GM18526 (cell line): ENCODE measurements around the gene OR13J1.

Experiments
- POLR2A ChIP-seq: IDR thresholded peaks from 3 replicates; pipeline ENCODE4 v1.6.1; 2011; ENCODE audit not compliant: insufficient read length; ENCODE audit errors: extremely low read depth

Gene OR13J1

GRCh38 chr9:35868933-35869332 is 1.3 kb downstream of the OR13J1 start:
- TF ChIP-seq POLR2A, result no peak

DNA sequence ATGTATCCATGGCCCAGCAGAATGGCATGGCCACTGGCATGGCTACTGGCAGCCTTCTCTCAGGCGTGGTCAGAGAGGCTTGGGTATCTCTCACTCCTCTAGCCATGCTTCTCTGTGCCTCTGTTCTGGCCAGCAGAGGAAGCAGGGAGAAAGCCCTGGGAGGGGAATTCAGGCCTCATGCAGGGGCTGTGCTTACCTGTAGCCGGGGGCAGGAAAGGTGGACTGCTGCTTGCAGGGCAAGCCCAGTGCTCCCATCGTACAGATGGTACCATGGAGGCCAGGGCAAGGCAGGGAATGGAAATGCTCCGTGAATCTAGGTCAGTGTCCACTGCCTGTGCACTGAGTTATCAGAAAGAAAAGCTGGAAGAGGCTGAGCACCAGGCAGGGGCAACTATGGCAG is 2.7 kb downstream of the OR13J1 start:
- TF ChIP-seq POLR2A, result no peak

DNA sequence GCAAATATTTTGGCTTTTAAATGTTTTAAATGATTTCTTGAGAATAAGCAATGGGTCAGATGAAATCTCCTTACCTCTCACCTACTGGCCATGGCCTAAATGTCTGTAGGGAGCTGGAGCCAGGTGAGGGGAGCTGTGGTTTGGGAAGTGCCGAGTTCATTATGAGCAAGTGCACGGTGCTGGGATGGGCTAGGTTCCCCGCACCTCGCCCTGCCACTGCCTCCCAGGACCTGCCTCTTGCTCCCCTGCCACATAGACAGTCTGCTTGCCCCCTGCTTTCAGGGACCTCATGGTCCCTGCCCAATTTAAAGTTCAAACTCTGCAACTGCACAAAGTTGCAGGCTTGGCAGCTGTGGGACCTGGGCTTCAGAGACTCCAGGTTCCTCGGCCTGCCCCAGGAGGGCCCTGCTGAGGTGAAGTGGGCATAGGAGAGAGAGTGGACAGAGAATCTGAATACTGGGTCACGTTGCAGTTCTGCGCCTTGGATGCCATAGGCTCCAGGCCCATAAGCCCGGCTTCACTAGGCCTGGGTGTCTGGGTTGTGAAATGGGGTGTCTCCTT is 5.4 kb downstream of the OR13J1 start:
- TF ChIP-seq POLR2A, result no peak

DNA sequence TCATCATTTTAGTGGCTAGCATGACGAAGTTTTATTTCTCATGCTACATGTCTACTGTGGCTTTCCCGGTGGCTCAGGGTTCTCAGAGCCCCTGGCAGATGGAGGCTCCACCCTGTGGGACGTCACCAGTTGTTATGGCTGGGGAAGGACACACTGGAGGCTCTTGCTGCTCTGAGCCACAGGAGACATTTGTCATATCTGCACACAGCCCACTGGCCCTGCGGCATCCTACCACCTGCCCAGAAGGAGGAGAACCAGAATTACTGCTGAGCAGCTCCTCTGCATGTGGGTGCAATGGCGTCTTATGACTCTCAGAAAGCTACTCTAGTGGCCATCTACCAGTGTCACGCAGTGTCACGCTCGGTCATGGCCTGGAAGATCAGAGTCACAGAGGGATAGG is 6.6 kb downstream of the OR13J1 start:
- no peak for TF ChIP-seq POLR2A

- no peak for TF ChIP-seq POLR2A
These were observed 7.9 kb downstream of the OR13J1 start for GRCh38 chr9:35862328-35862727.

DNA sequence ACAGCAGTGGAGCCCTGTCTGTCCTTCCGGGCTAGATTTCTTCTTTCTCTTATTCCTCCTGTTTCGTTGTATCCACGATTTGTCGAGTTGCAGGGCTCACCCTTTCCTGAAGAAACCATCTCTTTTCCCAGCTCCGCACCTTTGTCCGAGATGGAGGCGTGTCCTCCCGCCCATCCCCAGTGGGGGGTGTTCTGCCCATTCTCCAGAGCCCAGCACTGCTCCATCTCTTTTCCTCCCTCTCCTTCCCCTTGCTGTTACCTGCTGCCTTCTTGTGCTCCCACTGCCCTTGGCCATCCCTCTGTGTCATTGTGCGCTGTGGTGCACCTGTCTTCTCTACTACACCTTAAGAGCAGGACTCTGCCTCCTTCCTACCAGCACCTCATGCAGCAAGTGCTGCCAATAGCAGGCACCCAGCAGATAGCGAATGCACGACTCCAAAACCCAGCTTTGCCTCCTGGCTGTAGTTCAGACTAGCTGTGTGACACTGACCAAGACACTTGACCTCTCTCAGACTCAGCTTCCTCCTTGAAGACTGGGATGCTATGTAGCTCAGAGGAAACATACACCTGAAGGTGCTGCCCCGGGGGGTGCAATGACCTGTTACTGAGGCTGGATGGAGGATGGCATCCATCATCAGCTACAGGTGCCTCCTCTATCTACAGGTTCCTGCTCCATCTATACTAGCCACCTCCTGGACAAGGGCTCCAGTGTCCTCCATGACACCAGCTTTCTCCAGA is 8.9 kb downstream of the OR13J1 start:
- no peak for TF ChIP-seq POLR2A

GRCh38 chr9:35859990-35860339 is 10.2 kb downstream of the OR13J1 start:
- TF ChIP-seq POLR2A, result no peak

- no peak for TF ChIP-seq POLR2A
These were observed 10.8 kb downstream of the OR13J1 start for GRCh38 chr9:35859310-35859989.

GRCh38 chr9:35858458-35858857 is 11.7 kb downstream of the OR13J1 start:
- no peak for TF ChIP-seq POLR2A

- no peak for TF ChIP-seq POLR2A
These were observed 13.3 kb downstream of the OR13J1 start for GRCh38 chr9:35856882-35857281.

GRCh38 chr9:35856206-35856605 is 14.0 kb downstream of the OR13J1 start:
- TF ChIP-seq POLR2A, result no peak

DNA sequence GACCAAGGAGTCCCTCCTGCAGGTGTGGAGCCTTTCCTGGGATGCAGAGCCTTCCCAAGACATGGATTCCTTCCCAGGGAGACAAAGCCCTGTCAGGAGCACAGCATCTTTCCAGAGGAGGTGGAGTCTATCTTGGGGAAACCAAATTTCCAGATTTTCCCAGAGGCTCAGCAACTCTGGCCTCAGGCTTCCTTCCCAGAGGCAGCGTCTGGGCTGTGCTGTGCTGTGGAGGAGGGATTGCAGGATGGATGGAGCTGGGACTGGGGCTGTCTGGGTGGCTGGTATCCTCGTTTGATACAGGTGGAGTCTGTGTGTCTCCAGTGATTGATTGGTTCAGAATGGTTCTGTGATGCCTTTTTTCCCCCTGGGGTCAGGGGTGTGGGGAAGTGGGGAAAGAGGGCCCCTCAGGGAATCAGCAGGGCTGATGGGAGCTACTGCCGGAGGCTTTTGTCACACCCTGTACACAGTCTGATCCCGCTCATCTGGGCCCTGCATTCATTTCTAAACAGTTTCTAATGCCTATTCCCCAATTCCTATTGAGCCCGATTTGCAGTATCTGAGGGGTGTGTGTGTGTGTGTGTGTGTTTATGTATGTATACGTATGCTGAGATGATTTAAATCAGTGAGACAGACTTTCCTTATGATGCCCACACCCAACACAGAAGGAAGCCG is 16.0 kb downstream of the OR13J1 start:
- no peak for TF ChIP-seq POLR2A

GRCh38 chr9:35852876-35853865 is 17.0 kb downstream of the OR13J1 start:
- no peak for TF ChIP-seq POLR2A

DNA sequence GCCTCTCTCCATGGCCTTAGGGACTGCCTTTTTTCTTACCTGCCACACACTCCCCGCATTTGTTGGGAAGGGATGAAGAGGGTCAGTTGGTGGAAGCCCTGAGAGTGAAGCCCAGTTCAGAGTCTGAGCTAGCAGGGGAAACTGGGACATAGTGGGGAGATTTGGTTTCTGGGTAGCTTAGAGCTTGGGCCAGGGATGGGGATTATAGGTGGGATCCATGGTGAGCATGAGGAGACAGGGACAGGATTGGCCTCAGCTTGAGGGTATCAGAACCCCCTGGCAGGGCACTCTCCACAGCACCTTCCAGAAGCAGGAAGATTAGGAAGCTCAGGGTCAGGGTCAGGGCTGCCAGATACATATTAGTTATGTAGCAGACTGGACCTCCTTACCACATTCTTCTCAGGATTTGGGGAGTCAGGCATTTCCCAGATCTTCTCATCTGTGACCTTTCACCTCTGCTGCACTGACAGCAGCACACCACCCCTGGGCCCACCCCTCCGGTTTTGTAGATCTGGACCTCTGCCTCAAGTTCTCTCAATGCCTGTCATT is 17.9 kb downstream of the OR13J1 start:
- no peak for TF ChIP-seq POLR2A
